GM18502 (cell line): Measurements from ENCODE around the gene CPNE8.
"Not testable (repeated sequence)": the region's sequence is repeated elsewhere in the genome, so short reads cannot be mapped to it uniquely, and the experiment has no call there.

Source experiments
- ATAC-seq: cut with Tn5 transposase; IDR thresholded peaks from one replicate; pipeline ENCODE4 v1.9.1; 2021; ENCODE audit warnings: mild to moderate bottlenecking; ENCODE audit not compliant: unreplicated experiment, poor library complexity

The CPNE8 gene

DNA sequence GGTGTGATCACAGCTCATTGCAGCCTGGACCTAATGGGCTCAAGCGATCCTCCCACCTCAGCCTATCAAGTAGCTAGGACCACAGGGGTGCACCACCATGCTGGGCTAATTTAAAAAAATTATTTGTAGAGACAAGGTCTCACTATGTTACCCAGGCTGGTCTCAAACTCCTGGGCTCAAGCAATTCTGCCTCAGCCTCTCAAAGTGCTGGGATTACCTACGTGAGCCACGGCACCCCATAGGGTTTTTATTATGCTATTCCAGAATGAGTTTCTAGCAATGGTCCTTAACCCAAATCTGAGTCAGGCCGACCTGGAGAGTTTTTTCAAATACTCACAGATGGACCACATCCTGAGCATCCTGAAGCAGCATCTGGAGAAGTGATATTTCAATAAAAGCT is 159.8 kb downstream of the CPNE8 start:
- ATAC-seq = no peak

GRCh38 chr12:38744041-38744440 is 161.3 kb downstream of the CPNE8 start:
- ATAC-seq = no peak

GRCh38 chr12:38742496-38742895 is 162.9 kb downstream of the CPNE8 start:
- ATAC-seq = not testable (repeated sequence)

GRCh38 chr12:38736821-38737220 is 168.6 kb downstream of the CPNE8 start:
- no peak for ATAC-seq

GRCh38 chr12:38732761-38733160 is 172.6 kb downstream of the CPNE8 start:
- ATAC-seq = no peak

DNA sequence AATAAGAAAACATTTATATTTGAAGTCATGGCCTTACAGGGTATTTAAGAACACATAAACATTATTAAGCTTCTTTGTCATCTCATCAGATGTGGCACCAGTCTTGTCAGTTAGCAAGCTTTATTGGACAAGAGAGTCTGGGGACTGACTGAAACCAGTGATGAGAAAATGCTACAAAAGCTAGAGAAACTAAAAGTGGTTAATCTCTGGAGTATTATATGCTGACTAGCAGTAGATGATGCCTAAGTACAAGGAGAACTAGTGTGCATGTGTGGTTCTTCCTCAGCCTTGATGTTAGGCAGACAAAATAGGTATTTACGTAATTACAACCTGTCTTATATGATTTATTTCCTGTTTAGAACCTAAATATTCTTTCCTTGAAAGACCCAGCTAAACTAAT is 176.5 kb downstream of the CPNE8 start:
- no peak for ATAC-seq

- ATAC-seq = no peak
Measured at GRCh38 chr12:38721611-38722252, 183.7 kb downstream of the CPNE8 start.

- ATAC-seq = no peak
Measured at GRCh38 chr12:38720661-38721060, 184.7 kb downstream of the CPNE8 start.

- no peak for ATAC-seq
Measured at GRCh38 chr12:38713294-38713693, 192.1 kb downstream of the CPNE8 start.

- peak; percentile 68 for ATAC-seq
Measured at GRCh38 chr12:38711054-38711453, 194.3 kb downstream of the CPNE8 start.

DNA sequence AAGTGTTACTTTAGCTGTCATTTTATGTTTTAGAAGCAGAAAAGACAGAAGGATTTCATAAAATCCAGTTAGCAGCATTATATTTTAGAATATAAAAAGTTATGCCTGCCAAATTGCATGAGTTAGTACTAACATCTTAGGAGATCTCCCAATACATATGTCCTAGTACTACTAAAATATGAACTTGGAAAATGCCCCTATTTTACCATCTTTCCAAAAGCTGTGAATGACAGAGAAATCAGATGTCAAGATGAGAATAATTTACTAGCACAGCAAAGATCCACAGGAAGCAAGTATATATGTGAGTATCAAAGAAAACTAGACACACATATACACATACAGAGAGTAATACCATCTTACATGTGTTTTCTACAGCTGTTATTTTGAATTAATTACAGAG is 196.9 kb downstream of the CPNE8 start:
- no peak for ATAC-seq

DNA sequence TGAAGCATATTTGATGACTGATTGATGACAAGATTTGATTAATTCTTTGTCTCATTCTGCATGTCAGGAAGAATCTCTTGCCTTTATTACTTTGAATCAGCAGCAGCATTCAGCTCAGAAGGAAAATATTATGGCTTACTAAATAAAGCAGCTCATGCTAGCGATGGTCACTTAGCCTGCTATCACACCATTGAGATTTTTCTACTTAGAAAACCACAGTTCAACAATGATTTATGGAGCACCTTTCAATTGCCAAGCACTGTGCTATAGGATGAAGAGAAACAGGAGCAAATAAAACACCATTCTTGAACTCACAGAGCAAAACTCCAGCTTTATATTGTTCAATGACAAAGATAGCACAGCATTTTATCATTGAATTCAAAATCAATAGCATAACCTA is 197.7 kb downstream of the CPNE8 start:
- ATAC-seq = no peak

DNA sequence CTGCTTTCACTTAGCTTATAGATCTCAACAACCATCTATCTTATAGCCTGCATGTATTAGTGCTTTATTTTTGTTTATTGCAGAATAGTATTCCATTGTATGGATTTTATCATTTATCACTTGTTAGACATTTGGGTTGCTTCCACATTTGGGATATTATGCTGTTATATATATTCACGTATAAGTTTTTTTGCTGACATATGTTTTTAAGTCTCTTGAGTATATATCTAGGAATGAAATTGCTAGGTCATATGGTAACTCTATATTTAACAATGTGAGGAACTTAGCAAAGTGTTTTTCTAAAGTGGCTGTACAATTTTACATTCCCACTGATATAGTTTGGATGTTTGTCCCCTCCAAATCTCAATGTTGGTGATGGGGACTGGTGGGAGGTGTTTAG is 208.1 kb downstream of the CPNE8 start:
- no peak for ATAC-seq

DNA sequence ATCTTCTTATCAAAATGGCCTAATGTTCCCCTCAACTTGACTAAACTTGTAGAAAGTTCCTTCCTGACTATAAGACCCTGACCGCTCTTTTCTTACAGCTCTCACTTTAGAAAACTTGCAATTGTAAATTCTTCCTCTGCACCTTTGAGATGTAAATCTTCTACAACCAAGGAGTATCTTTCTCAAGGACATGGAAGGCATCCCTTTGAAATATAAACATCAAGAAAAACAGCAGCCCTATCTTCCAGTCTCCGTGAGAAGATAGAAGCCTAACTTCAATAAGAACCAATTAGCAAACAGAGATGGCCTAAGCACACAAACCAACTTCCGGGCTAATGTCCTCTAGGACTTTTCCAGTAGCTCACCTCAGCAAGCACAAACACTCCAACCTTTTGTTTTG is 210.3 kb downstream of the CPNE8 start:
- no peak for ATAC-seq

- no peak for ATAC-seq
Measured at GRCh38 chr12:38691164-38691563, 214.2 kb downstream of the CPNE8 start.

GRCh38 chr12:38690646-38691045 is 214.7 kb downstream of the CPNE8 start:
- ATAC-seq = no peak

DNA sequence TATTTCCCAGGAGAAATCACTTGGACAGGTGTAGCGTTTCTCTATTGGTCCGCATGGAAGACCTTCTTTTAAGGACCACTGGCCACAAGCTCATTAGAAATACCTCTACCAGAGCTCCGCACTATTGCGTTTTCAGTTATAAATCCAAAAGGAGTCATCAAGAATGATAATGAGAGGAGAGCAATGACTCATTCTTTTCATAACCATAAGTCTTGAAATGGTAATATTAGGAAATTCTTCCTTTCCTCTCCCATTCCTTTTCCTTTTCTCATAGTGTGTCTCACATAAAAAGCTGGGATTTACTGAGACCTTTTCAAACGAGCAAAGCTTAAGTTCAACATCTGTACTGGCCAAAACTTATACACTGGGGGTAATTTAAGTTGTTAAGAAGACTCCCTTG is 215.7 kb downstream of the CPNE8 start:
- no peak for ATAC-seq

DNA sequence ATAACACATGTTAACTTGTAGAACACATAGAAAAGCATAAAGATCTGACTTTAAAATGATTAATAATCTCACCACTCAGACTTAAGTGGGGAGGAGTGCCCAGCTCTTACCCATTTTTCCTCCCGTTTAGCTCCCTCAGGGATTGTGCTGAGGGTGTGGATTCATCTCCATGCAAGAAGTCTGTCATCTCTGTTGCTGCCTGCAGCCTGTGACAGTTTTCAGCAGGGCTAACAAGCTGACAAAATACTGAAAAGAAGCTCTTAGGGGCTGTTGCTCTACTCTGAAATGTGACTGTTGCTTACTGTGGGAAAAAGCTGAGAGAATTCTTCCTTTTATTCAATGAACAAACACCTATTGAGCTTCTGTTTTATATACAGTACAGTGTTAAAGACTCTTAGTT is 216.2 kb downstream of the CPNE8 start:
- ATAC-seq = no peak

DNA sequence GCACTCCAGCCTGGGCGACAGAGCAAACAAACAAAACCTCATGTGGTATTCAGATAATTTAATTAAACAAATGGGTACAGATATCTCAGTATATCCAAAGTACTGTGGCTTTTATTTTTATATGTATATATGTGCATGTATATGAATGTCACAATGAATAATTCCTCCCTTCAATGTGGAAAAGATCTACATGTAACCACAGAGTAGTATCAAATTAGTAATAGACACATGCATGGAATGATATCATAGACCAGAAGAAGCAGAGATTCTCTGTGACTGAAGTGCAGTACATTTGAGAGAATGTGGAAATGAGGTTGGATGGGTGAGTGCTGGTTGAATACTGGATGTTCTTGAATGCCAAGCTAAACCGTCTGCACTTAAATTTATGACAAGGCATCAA is 222.9 kb downstream of the CPNE8 start:
- no peak for ATAC-seq

- ATAC-seq = no peak
Measured at GRCh38 chr12:38669530-38669929, 235.9 kb downstream of the CPNE8 start.

DNA sequence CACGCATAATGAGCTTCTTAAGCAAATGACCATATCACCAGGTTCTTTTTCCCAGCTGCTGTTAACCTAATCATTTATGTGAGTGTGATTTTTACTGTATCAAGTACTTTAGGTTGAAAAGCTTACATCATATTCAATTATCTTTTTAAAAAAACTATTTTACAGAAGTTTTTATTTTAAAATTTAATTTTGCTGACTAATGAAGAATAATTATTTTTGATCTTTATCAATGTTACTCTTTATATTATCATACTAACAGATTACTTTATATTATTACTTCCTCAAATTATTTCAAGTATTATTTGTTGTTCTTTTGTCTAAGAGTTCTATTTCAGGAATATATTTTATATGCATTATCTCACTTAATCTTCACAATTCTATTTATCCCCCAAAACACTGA is 236.3 kb downstream of the CPNE8 start:
- no peak for ATAC-seq

- no peak for ATAC-seq
Measured at GRCh38 chr12:38666425-38666824, 239.0 kb downstream of the CPNE8 start.
